Measurements from ENCODE around the gene TRPT1.

The TRPT1 gene

GRCh38 chr11:64226507-64227051 lies 593 bp upstream of the TRPT1 start:
- Histone ChIP-seq H3K4me1 (ENCODE audit: control insufficient read depth, insufficient read depth, low read length, poor library complexity, severe bottlenecking) (peaks cover 11% of the 10 kb centered on the region), H3K9me3 (ENCODE audit: control insufficient read depth, low read length) (no peaks in the 10 kb centered on the region), H3K4me3 (ENCODE audit: extremely low read depth, insufficient read depth, low read length, poor library complexity, severe bottlenecking) (peak overlapping the region; percentile 60), H3K27ac (ENCODE audit: low read depth, low read length, severe bottlenecking) (no peak overlapping the region), H3K36me3 (ENCODE audit: control insufficient read depth, insufficient read depth, low read length) (peaks cover 18% of the 10 kb centered on the region)
- 36 to 38% methylated on average over 23 to 26 of the region's 26 CpGs for WGBS, 2 experiments (ENCODE audit: insufficient coverage in 2 of 2)

- H3K4me1 ChIP-seq (ENCODE audit: control insufficient read depth, insufficient read depth, low read length, poor library complexity, severe bottlenecking), result peaks cover 11% of the 10 kb centered on the region
- H3K36me3 ChIP-seq (ENCODE audit: control insufficient read depth, insufficient read depth, low read length), result peaks cover 30% of the 10 kb centered on the region
- peak overlapping the region; percentile 60 for H3K4me3 ChIP-seq (ENCODE audit: extremely low read depth, insufficient read depth, low read length, poor library complexity, severe bottlenecking)
- H3K27ac ChIP-seq (ENCODE audit: low read depth, low read length, severe bottlenecking), result peak overlapping the region; percentile 37
- 80 to 82% methylated on average over 17 to 19 of the region's 22 CpGs for WGBS, 2 experiments (ENCODE audit: insufficient coverage in 2 of 2)
- H3K9me3 ChIP-seq (ENCODE audit: control insufficient read depth, low read length), result no peaks in the 10 kb centered on the region
Measured at GRCh38 chr11:64224891-64225607, 937 bp downstream of the TRPT1 start.

- Histone ChIP-seq H3K36me3 (ENCODE audit: control insufficient read depth, insufficient read depth, low read length) (peaks cover 31% of the 10 kb centered on the region), H3K4me1 (ENCODE audit: control insufficient read depth, insufficient read depth, low read length, poor library complexity, severe bottlenecking) (peaks cover 11% of the 10 kb centered on the region), H3K9me3 (ENCODE audit: control insufficient read depth, low read length) (no peaks in the 10 kb centered on the region), H3K27ac (ENCODE audit: low read depth, low read length, severe bottlenecking) (no peak overlapping the region), H3K4me3 (ENCODE audit: extremely low read depth, insufficient read depth, low read length, poor library complexity, severe bottlenecking) (no peak overlapping the region)
- 93 to 96% methylated on average over 16 to 17 of the region's 17 CpGs for WGBS, 2 experiments (ENCODE audit: insufficient coverage in 2 of 2)
Measured at GRCh38 chr11:64224151-64224890, 1.7 kb downstream of the TRPT1 start.

- H3K9me3 ChIP-seq (ENCODE audit: control insufficient read depth, low read length), result no peaks in the 10 kb centered on the region
- H3K4me3 ChIP-seq (ENCODE audit: extremely low read depth, insufficient read depth, low read length, poor library complexity, severe bottlenecking), result no peak overlapping the region
- peaks cover 29% of the 10 kb centered on the region for H3K36me3 ChIP-seq (ENCODE audit: control insufficient read depth, insufficient read depth, low read length)
- no peak overlapping the region for H3K27ac ChIP-seq (ENCODE audit: low read depth, low read length, severe bottlenecking)
- 96 to 97% methylated on average over 22 to 23 of the region's 24 CpGs for WGBS, 2 experiments (ENCODE audit: insufficient coverage in 2 of 2)
- peaks cover 11% of the 10 kb centered on the region for H3K4me1 ChIP-seq (ENCODE audit: control insufficient read depth, insufficient read depth, low read length, poor library complexity, severe bottlenecking)
Measured at GRCh38 chr11:64223001-64223651, 2.9 kb downstream of the TRPT1 start.

- H3K4me1 ChIP-seq (ENCODE audit: control insufficient read depth, insufficient read depth, low read length, poor library complexity, severe bottlenecking), result peaks cover 11% of the 10 kb centered on the region
- peaks cover 29% of the 10 kb centered on the region for H3K36me3 ChIP-seq (ENCODE audit: control insufficient read depth, insufficient read depth, low read length)
- WGBS, 2 experiments (ENCODE audit: insufficient coverage in 2 of 2), result 97 to 98% methylated on average over 8 of the region's 9 CpGs
- no peak overlapping the region for H3K27ac ChIP-seq (ENCODE audit: low read depth, low read length, severe bottlenecking)
- H3K4me3 ChIP-seq (ENCODE audit: extremely low read depth, insufficient read depth, low read length, poor library complexity, severe bottlenecking), result no peak overlapping the region
- H3K9me3 ChIP-seq (ENCODE audit: control insufficient read depth, low read length), result no peaks in the 10 kb centered on the region
Measured at GRCh38 chr11:64222651-64223000, 3.4 kb downstream of the TRPT1 start.

- Histone ChIP-seq H3K27ac (ENCODE audit: low read depth, low read length, severe bottlenecking) (no peak overlapping the region), H3K4me3 (ENCODE audit: extremely low read depth, insufficient read depth, low read length, poor library complexity, severe bottlenecking) (no peak overlapping the region)
- WGBS, 2 experiments (ENCODE audit: insufficient coverage in 2 of 2), result 94 to 99% methylated on average over 14 of the region's 14 CpGs
Measured at GRCh38 chr11:64220798-64221197, 5.2 kb downstream of the TRPT1 start.

GRCh38 chr11:64220271-64220670 lies 5.7 kb downstream of the TRPT1 start:
- 92 to 93% methylated on average over 17 of the region's 17 CpGs for WGBS, 2 experiments (ENCODE audit: insufficient coverage in 2 of 2)
- Histone ChIP-seq H3K4me3 (ENCODE audit: extremely low read depth, insufficient read depth, low read length, poor library complexity, severe bottlenecking) (no peak overlapping the region), H3K9me3 (ENCODE audit: control insufficient read depth, low read length) (no peaks in the 10 kb centered on the region), H3K36me3 (ENCODE audit: control insufficient read depth, insufficient read depth, low read length) (peaks cover 29% of the 10 kb centered on the region), H3K27ac (ENCODE audit: low read depth, low read length, severe bottlenecking) (no peak overlapping the region), H3K4me1 (ENCODE audit: control insufficient read depth, insufficient read depth, low read length, poor library complexity, severe bottlenecking) (peaks cover 3% of the 10 kb centered on the region)

More at GRCh38 chr11:64220798-64221197, 5.2 kb downstream of the TRPT1 start:
- Histone ChIP-seq H3K36me3 (ENCODE audit: control insufficient read depth, insufficient read depth, low read length) (peaks cover 29% of the 10 kb centered on the region), H3K9me3 (ENCODE audit: control insufficient read depth, low read length) (no peaks in the 10 kb centered on the region), H3K4me1 (ENCODE audit: control insufficient read depth, insufficient read depth, low read length, poor library complexity, severe bottlenecking) (peaks cover 6% of the 10 kb centered on the region)

GRCh38 chr11:64219755-64220154 lies 6.2 kb downstream of the TRPT1 start:
- H3K27ac ChIP-seq (ENCODE audit: low read depth, low read length, severe bottlenecking), result no peak overlapping the region
- 98 to 100% methylated on average over 5 to 6 of the region's 10 CpGs for WGBS, 2 experiments (ENCODE audit: insufficient coverage in 2 of 2)
- H3K36me3 ChIP-seq (ENCODE audit: control insufficient read depth, insufficient read depth, low read length), result peaks cover 34% of the 10 kb centered on the region
- H3K9me3 ChIP-seq (ENCODE audit: control insufficient read depth, low read length), result no peaks in the 10 kb centered on the region
- H3K4me1 ChIP-seq (ENCODE audit: control insufficient read depth, insufficient read depth, low read length, poor library complexity, severe bottlenecking), result no peaks in the 10 kb centered on the region
- no peak overlapping the region for H3K4me3 ChIP-seq (ENCODE audit: extremely low read depth, insufficient read depth, low read length, poor library complexity, severe bottlenecking)

- Histone ChIP-seq H3K36me3 (ENCODE audit: control insufficient read depth, insufficient read depth, low read length) (peaks cover 31% of the 10 kb centered on the region), H3K27ac (ENCODE audit: low read depth, low read length, severe bottlenecking) (no peak overlapping the region), H3K4me3 (ENCODE audit: extremely low read depth, insufficient read depth, low read length, poor library complexity, severe bottlenecking) (no peak overlapping the region), H3K4me1 (ENCODE audit: control insufficient read depth, insufficient read depth, low read length, poor library complexity, severe bottlenecking) (no peaks in the 10 kb centered on the region), H3K9me3 (ENCODE audit: control insufficient read depth, low read length) (no peaks in the 10 kb centered on the region)
- 93 to 96% methylated on average over 5 to 6 of the region's 7 CpGs for WGBS, 2 experiments (ENCODE audit: insufficient coverage in 2 of 2)
Measured at GRCh38 chr11:64219354-64219684, 6.7 kb downstream of the TRPT1 start.

GRCh38 chr11:64218628-64219353 lies 7.2 kb downstream of the TRPT1 start:
- H3K4me3 ChIP-seq (ENCODE audit: extremely low read depth, insufficient read depth, low read length, poor library complexity, severe bottlenecking), result no peak overlapping the region
- no peaks in the 10 kb centered on the region for H3K4me1 ChIP-seq (ENCODE audit: control insufficient read depth, insufficient read depth, low read length, poor library complexity, severe bottlenecking)
- peaks cover 25% of the 10 kb centered on the region for H3K36me3 ChIP-seq (ENCODE audit: control insufficient read depth, insufficient read depth, low read length)
- WGBS, 2 experiments (ENCODE audit: insufficient coverage in 2 of 2), result 90 to 98% methylated on average over 4 to 7 of the region's 11 CpGs
- H3K27ac ChIP-seq (ENCODE audit: low read depth, low read length, severe bottlenecking), result no peak overlapping the region
- H3K9me3 ChIP-seq (ENCODE audit: control insufficient read depth, low read length), result no peaks in the 10 kb centered on the region

Data from mesodermal cell (in vitro differentiated cells).